IMR-90 (cell line): ENCODE data around the gene P2RY14. TPM values are rescaled to one million over a fixed set of nuclear protein-coding genes. Genes with fewer than 3 reads are reported as not detected.

Source experiments
- ATAC-seq: fragments of 200-7000 bp; cut with Tn5 transposase; 2 replicates; pipeline ENCODE4 v1.9.1; 2020; ENCODE audit warnings: low read depth, mild to moderate bottlenecking, moderate library complexity
- BruUV-seq: library from RNA; stranded (reverse); fragments of 400-500 nt; replicated peaks from 2 replicates; lab custom pipeline; 2021; lab: Mats Ljungman, UMichigan
- CTCF ChIA-PET: fragments of 300-600 bp; formaldehyde crosslinking; extraction: SDS; loops from one replicate; lab custom pipeline; 2021; ENCODE audit warnings: antibody characterized with exemption; lab: Yijun Ruan, JAX
- POLR2A ChIA-PET: fragments of 300-600 bp; sonication (Branson Sonifier 250); formaldehyde crosslinking; loops from one replicate; lab custom pipeline; 2022; ENCODE audit warnings: antibody characterized with exemption; ENCODE audit not compliant: unreplicated experiment; lab: Charles Lee
- DNase-seq: peaks from one replicate; pipeline ENCODE4 v3.0.0; 2013
- H2AFZ ChIP-seq: replicated peaks from 2 replicates; pipeline ENCODE3; 2013; ENCODE audit warnings: low read length, mild to moderate bottlenecking; ENCODE audit not compliant: poor library complexity
- H2AK5ac ChIP-seq: 2 replicates; pipeline ENCODE4 v1.6.1; 2013; ENCODE audit warnings: low read depth, low read length, inconsistent platforms
- H2AK9ac ChIP-seq: replicated peaks from 2 replicates; pipeline ENCODE3; 2013; ENCODE audit warnings: mild to moderate bottlenecking, low read depth, low read length, moderate library complexity; ENCODE audit not compliant: poor library complexity
- H2BK120ac ChIP-seq: 2 replicates; pipeline ENCODE4 v1.6.1; 2013; ENCODE audit warnings: low read depth, low read length, inconsistent platforms
- H2BK15ac ChIP-seq: 3 replicates; pipeline ENCODE4 v1.6.1; 2013; ENCODE audit warnings: low read depth, low read length, inconsistent platforms
- H2BK20ac ChIP-seq: 2 replicates; pipeline ENCODE4 v1.6.1; 2013; ENCODE audit warnings: low read depth, mild to moderate bottlenecking, inconsistent platforms, low read length, moderate library complexity
- H2BK5ac ChIP-seq: 2 replicates; pipeline ENCODE4 v1.6.1; 2013; ENCODE audit warnings: mild to moderate bottlenecking, low read depth, low read length, inconsistent platforms; ENCODE audit not compliant: poor library complexity, severe bottlenecking
- H3K14ac ChIP-seq: replicated peaks from 2 replicates; pipeline ENCODE4 v1.6.1; 2013; ENCODE audit warnings: low read depth, low read length, inconsistent platforms
- H3K18ac ChIP-seq: 2 replicates; pipeline ENCODE4 v1.6.1; 2013; ENCODE audit warnings: low read depth, low read length, control low read depth
- H3K23ac ChIP-seq: 2 replicates; pipeline ENCODE4 v1.6.1; 2013; ENCODE audit warnings: low read depth, low read length, inconsistent platforms
- H3K27ac ChIP-seq: 2 replicates; pipeline ENCODE4 v1.5.1; 2013; ENCODE audit warnings: mild to moderate bottlenecking, control low read depth, low read length; ENCODE audit not compliant: insufficient read depth
- H3K27me3 ChIP-seq: 2 replicates; pipeline ENCODE4 v1.6.1; 2013; ENCODE audit warnings: low read length; ENCODE audit not compliant: control insufficient read depth, insufficient read depth
- H3K36me3 ChIP-seq: 2 replicates; pipeline ENCODE4 v1.6.1; 2013; ENCODE audit warnings: low read length, mixed read lengths; ENCODE audit not compliant: control insufficient read depth, insufficient read depth
- H3K4ac ChIP-seq: 2 replicates; pipeline ENCODE4 v1.6.1; 2013; ENCODE audit warnings: low read depth, low read length, inconsistent platforms
- H3K4me1 ChIP-seq: 2 replicates; pipeline ENCODE4 v1.6.1; 2013; ENCODE audit warnings: low read length, mixed read lengths; ENCODE audit not compliant: control insufficient read depth, insufficient read depth
- H3K4me2 ChIP-seq: 2 replicates; pipeline ENCODE4 v1.6.1; 2013; ENCODE audit warnings: low read depth, mild to moderate bottlenecking, control low read depth, low read length, moderate library complexity
- H3K4me3 ChIP-seq: 2 replicates; pipeline ENCODE4 v1.5.1; 2013; ENCODE audit warnings: low read depth, mild to moderate bottlenecking, control low read depth, low read length, moderate library complexity; ENCODE audit not compliant: insufficient read depth
- H3K56ac ChIP-seq: 2 replicates; pipeline ENCODE4 v1.6.1; 2013; ENCODE audit warnings: low read length, inconsistent platforms; ENCODE audit not compliant: insufficient read depth; ENCODE audit errors: extremely low read depth
- H3K79me1 ChIP-seq, 2 experiments: 2 replicates each; pipeline ENCODE4 v1.6.1; 2013; ENCODE audit warnings: low read length in 2 of 2, inconsistent platforms in 1 of 2, low read depth in 1 of 2
- H3K9ac ChIP-seq: 2 replicates; pipeline ENCODE4 v1.6.1; 2013; ENCODE audit warnings: low read depth, low read length, control low read depth
- H3K9me1 ChIP-seq: 2 replicates; pipeline ENCODE4 v1.6.1; 2013; ENCODE audit warnings: low read length, inconsistent platforms; ENCODE audit not compliant: insufficient read depth
- H3K9me3 ChIP-seq: 2 replicates; pipeline ENCODE4 v1.6.1; 2013; ENCODE audit warnings: low read length; ENCODE audit not compliant: control insufficient read depth, insufficient read depth
- H4K20me1 ChIP-seq: 2 replicates; pipeline ENCODE4 v1.6.1; 2013; ENCODE audit warnings: low read length, inconsistent platforms; ENCODE audit not compliant: insufficient read depth
- H4K5ac ChIP-seq: 2 replicates; pipeline ENCODE4 v1.6.1; 2013; ENCODE audit warnings: mild to moderate bottlenecking, low read depth, low read length, control low read depth
- H4K8ac ChIP-seq, 2 experiments: 2 replicates each; pipeline ENCODE4 v1.6.1; 2013; ENCODE audit warnings: low read depth in 2 of 2, low read length in 2 of 2, control low read depth in 1 of 2, inconsistent platforms in 1 of 2
- H4K91ac ChIP-seq: 2 replicates; pipeline ENCODE4 v1.6.1; 2013; ENCODE audit warnings: low read depth, low read length, inconsistent platforms; ENCODE audit not compliant: insufficient read depth
- BHLHE40 ChIP-seq: fragments of 150-350 bp; IDR thresholded peaks from 2 replicates; pipeline ENCODE4 v1.6.1; 2016; ENCODE audit warnings: mild to moderate bottlenecking, low read depth, low read length
- CEBPB ChIP-seq: IDR thresholded peaks from 2 replicates; pipeline ENCODE4 v1.6.1; 2012; ENCODE audit warnings: low read depth, low read length, improper control_type of control experiment
- MAFK ChIP-seq: IDR thresholded peaks from 2 replicates; pipeline ENCODE4 v1.6.1; 2012; ENCODE audit warnings: low read depth, low read length, improper control_type of control experiment
- POLR2A ChIP-seq: IDR thresholded peaks from 2 replicates; pipeline ENCODE4 v1.6.1; 2012; ENCODE audit warnings: mild to moderate bottlenecking, low read depth, low read length
- RAD21 ChIP-seq: IDR thresholded peaks from 2 replicates; pipeline ENCODE4 v1.6.1; 2012; ENCODE audit warnings: low read length, improper control_type of control experiment
- SMC3 ChIP-seq: fragments of 150-350 bp; IDR thresholded peaks from 2 replicates; pipeline ENCODE4 v1.6.1; 2016; ENCODE audit warnings: low read depth, mild to moderate bottlenecking, antibody characterized with exemption, low read length, moderate library complexity
- USF2 ChIP-seq: fragments of 150-350 bp; IDR thresholded peaks from 2 replicates; pipeline ENCODE4 v1.6.1; 2017; ENCODE audit warnings: mild to moderate bottlenecking, antibody characterized with exemption, low read length, low read depth
- WGBS, 2 experiments: methylation state at CpG; one replicate each; pipeline versions ENCODE4 v1.1.5 to v1.1.7; 2013; ENCODE audit warnings: missing lambda C conversion rate in 2 of 2; ENCODE audit not compliant: insufficient read length in 1 of 2; ENCODE audit errors: extremely low coverage in 2 of 2; 5-methylcytosine and 5-hydroxymethylcytosine counted together
- dilution Hi-C: fragments of 300-500 bp; cut with HindIII; formaldehyde crosslinking; loops from one replicate; pipeline ENCODE4 v1.14.3; 2018; ENCODE audit warnings: low sequenced_read_pairs; ENCODE audit not compliant: unreplicated experiment
- in situ Hi-C: fragments of 300-500 bp; cut with MboI; formaldehyde crosslinking; loops from 3 replicates; pipeline ENCODE4 v1.14.3; 2019; ENCODE audit warnings: low sequenced_read_pairs, inconsistent platforms, mixed read lengths
- intact Hi-C: fragments of 100-400 bp; cut with micrococcal nuclease; formaldehyde crosslinking; loops from 2 replicates; pipeline ENCODE4 v1.10.0; 2022
- polyA plus RNA-seq, 3 experiments: library from polyadenylated mRNA; depleted of rRNA; stranded (reverse); fragments of >200 nt; gene quantifications; 2 replicates each; pipeline ENCODE4 v1.2.3, GENCODE V29; 2012; ENCODE audit warnings: low replicate concordance in 1 of 3
- total RNA-seq: library from RNA; depleted of rRNA; stranded (reverse); fragments of >200 nt; gene quantifications from 2 replicates; pipeline ENCODE4 v1.2.3, GENCODE V29; 2012

Gene P2RY14
- total and polyA plus RNA-seq, 2 of the 4 experiments (the other 2 are of a cell fraction) = not detected

DNA sequence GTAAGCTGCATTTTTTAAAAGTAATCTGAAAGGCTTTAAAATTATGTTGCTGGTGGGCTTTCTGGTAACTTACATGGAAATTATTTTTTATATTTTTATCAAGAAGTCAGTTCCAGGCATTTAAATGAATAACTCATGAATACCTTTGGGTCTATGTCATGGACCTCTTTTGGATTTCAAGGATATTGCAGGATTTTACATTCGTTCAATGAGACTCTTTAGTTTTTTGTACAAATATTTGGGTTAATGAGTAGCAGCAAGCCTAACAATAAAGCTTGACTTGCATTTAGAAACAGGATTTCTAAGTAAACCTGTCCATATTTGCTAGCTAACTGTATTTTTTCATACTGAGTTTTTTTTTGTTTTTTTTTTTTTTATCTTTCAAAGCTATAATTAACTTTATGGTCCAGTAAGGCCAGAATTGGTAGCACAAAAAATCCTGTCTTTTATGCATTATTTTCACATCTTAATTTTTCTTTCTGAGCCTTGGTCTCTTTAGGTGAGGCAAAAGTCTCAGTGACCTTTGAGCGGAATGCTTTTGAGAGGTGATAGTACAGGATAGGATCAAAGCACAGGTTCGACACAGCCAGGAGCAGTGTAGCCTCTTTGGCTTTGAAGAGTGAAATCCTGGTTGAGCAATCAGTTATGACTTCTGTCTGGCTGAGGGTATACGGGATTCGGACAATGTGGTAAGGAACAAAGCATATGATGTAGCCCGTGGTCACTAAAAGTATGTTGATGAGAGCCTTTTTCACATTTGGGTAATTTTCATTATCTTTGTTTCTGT lies 80.2 kb downstream of the P2RY14 start:
- Histone ChIP-seq H2AK9ac (no peak overlapping the region), H3K4me1 (peaks cover 2% of the 10 kb centered on the region; the same call in 1 of the 2 replicates), H2AK5ac (peak overlapping the region; percentile 27; the same call in 1 of the 2 replicates), H3K9me1 (peaks cover 3% of the 10 kb centered on the region; the same call in 1 of the 2 replicates), H3K18ac (peak overlapping the region; percentile 18; the same call in 1 of the 2 replicates), H3K79me1 (no peaks in the 10 kb centered on the region), H3K4ac (peak overlapping the region; percentile 10; the same call in 1 of the 2 replicates), H2BK120ac (peak overlapping the region; percentile 38), H3K4me2 (no peak overlapping the region), H4K20me1 (no peaks in the 10 kb centered on the region), H3K9me3 (no peaks in the 10 kb centered on the region), H2BK15ac (no peak overlapping the region), H3K56ac (no peak overlapping the region), H4K8ac (no peak overlapping the region), H3K27ac (no peak overlapping the region), H4K5ac (no peak overlapping the region), H4K91ac (no peak overlapping the region), H3K9ac (no peak overlapping the region), H2BK5ac (no peak overlapping the region), H3K23ac (peak overlapping the region; percentile 38; the same call in 1 of the 2 replicates), H3K27me3 (no peaks in the 10 kb centered on the region), H3K4me3 (no peak overlapping the region), H3K36me3 (no peaks in the 10 kb centered on the region), H2AFZ (no peak overlapping the region), H3K14ac (peak overlapping the region; percentile 37; the same call in 1 of the 2 replicates), H2BK20ac (peak overlapping the region; percentile 34; the same call in 1 of the 2 replicates)
- ChIA-PET CTCF (interaction anchor here (0.6 kb wide), 2 partner anchors 17 to 599 kb away, joined by 3 to 4 read pairs; no protein-coding TSS in a partner anchor), POLR2A (no interaction called here)
- dilution Hi-C loops = no loop called here
- DNase-seq (peak; percentile 74), ATAC-seq (peak; percentile 57)
- 40% methylated on average over 1 of the region's 6 CpGs; no CpG with 5 or more reads in 1 of the 2 experiments for WGBS, 2 experiments
- intact Hi-C loops = no loop called here
- in situ Hi-C loops = no loop called here
- TF ChIP-seq BHLHE40 (no peak), USF2 (no peak), POLR2A (no peak), MAFK (no peak), SMC3 (no peak), CEBPB (peak; percentile 37; the same call in 1 of the 2 replicates), RAD21 (no peak)
- BruUV-seq = no TSS peak
